Colonic mucosa (tissue), 4 donors: ENCODE results near the gene ATXN1. TPM values are rescaled to one million over a fixed set of nuclear protein-coding genes. Genes with fewer than 3 reads are reported as not detected.

Experiments
- DNase-seq: peaks from one replicate; pipeline ENCODE4 v3.0.0-alpha.2; 2020
- H3K27ac ChIP-seq: fragments of 200-600 bp; one replicate; pipeline ENCODE4 v1.8.0; 2021
- H3K27me3 ChIP-seq: fragments of 200-600 bp; one replicate; pipeline ENCODE4 v1.8.0; 2021
- H3K36me3 ChIP-seq: fragments of 200-600 bp; one replicate; pipeline ENCODE4 v1.8.0; 2021
- H3K4me1 ChIP-seq: fragments of 200-600 bp; one replicate; pipeline ENCODE4 v1.8.0; 2021; ENCODE audit warnings: mild to moderate bottlenecking
- H3K4me3 ChIP-seq: fragments of 200-600 bp; one replicate; pipeline ENCODE4 v1.8.0; 2021
- H3K9ac ChIP-seq, 2 donors: one replicate each; pipeline ENCODE4 v1.7.0; 2013; ENCODE audit warnings: control low read depth in 2 of 2, low read depth in 2 of 2, low read length in 2 of 2
- H3K9me3 ChIP-seq: fragments of 200-600 bp; one replicate; pipeline ENCODE4 v1.8.0; 2021
- intact Hi-C: fragments of 100-400 bp; cut with DNase I; formaldehyde crosslinking; loops from one replicate; pipeline ENCODE4 v1.14.1; 2022
- total RNA-seq, 2 donors: library from RNA; stranded (reverse); fragmentation: NEBNext Ultra II Directional in 1 of 2; extraction: Animal tissue kit (Norgen Biotek cat#: 25700) in 1 of 2; gene quantifications; one replicate each; pipeline ENCODE4 v1.2.1, GENCODE V29; 2021
- TF ChIP-seq, protein P1 (sequence below): fragments of 200-600 bp; IDR thresholded peaks from one replicate; pipeline ENCODE4 v1.8.0; 2022; ENCODE audit warnings: antibody characterized with exemption, mild to moderate bottlenecking
- donor health status: healthy.
- donor health status: DM: no; HTN: no; CAD: no.
- donor health status: DM: no; HTN: no; CAD: no.

ATXN1 gene
- total RNA-seq, 2 donors from 2014 or later = 24.5 to 41.9 TPM

DNA sequence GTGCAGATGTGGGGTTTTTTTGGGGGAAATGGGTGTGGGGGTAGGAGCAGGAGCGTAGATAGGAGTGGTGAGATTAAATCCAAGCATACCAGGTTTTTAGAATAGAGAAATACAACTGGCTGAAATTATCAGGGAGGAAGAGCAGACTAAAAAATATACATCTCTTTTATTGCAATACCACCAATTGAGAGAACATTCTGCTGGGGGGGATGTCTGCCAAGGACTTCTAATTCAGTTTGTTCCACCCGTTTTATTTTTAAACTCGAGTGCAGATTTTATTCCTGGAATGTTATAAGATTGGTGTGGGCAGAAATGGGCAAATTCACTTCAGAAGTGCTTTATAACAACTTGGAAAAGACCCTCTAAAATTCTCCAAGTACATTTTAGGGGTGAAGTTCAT, 330.2 kb downstream of the ATXN1 start:
- Histone ChIP-seq H3K27ac (no peak overlapping the region), H3K9ac (no peak overlapping the region), H3K9me3 (no peaks in the 10 kb centered on the region), H3K4me3 (no peak overlapping the region), H3K4me1 (no peaks in the 10 kb centered on the region), H3K27me3 (no peaks in the 10 kb centered on the region), H3K36me3 (no peaks in the 10 kb centered on the region)
- intact Hi-C loops = no loop called here
- DNase-seq = no peak
- TF ChIP-seq, protein P1, sequence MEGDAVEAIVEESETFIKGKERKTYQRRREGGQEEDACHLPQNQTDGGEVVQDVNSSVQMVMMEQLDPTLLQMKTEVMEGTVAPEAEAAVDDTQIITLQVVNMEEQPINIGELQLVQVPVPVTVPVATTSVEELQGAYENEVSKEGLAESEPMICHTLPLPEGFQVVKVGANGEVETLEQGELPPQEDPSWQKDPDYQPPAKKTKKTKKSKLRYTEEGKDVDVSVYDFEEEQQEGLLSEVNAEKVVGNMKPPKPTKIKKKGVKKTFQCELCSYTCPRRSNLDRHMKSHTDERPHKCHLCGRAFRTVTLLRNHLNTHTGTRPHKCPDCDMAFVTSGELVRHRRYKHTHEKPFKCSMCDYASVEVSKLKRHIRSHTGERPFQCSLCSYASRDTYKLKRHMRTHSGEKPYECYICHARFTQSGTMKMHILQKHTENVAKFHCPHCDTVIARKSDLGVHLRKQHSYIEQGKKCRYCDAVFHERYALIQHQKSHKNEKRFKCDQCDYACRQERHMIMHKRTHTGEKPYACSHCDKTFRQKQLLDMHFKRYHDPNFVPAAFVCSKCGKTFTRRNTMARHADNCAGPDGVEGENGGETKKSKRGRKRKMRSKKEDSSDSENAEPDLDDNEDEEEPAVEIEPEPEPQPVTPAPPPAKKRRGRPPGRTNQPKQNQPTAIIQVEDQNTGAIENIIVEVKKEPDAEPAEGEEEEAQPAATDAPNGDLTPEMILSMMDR = no peak

DNA sequence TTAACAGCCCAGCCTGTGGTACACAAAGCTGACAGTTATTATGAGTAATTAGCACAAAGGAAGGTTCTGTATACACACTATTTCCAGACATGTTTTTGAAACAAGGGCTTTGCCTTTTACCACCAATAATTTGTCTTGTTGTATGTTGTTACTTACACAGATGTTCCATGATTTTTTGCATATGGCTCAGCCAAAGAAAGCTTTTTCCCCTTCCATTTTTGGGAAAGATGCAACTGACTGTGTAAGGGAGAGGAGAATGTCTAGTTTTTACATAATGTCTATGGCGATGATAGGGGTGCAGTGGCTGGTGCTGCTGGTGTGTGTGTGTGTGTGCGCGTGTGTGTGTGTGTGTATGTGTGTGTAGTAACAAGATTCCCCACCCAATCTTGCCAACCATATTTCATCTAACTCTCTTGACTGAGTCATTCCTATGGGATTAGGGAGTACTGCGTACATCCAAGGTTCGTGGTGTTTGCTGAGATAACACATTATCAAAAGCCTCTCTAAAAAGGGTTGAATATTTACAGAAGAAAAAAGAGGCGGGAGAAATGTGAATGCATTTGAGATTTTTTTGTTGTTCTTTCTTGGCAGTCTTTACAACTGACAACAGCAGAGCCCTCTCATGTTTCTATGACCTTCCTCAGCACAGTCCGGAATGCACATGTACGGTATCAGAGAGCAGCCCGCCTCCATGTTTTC, 330.7 kb downstream of the ATXN1 start:
- no peaks in the 10 kb centered on the region for H3K4me1 ChIP-seq
- no peak overlapping the region for H3K27ac ChIP-seq

DNA sequence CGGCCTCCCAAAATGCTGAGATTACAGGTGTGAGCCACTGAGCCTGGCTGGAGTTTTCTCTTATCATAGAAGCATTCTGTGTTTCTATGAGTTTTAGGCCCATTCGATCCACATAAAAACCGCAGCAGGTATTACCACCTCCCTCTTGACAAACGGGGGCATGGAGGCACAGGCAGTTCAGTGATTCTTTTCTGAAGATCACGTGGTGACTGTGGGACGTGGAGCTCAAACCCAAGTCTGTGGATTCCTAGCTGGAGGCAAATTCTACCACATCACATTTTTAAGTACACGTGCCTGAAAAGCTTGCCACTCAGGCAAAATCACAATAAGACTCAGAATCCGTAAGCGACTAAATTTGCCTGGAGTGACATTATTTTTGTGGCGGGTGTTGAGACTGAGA, 331.6 kb downstream of the ATXN1 start:
- intact Hi-C loops = no loop called here
- H3K4me1 ChIP-seq = no peaks in the 10 kb centered on the region
- no peak for DNase-seq
- no peaks in the 10 kb centered on the region for H3K36me3 ChIP-seq
- H3K27me3 ChIP-seq = no peaks in the 10 kb centered on the region
- H3K9ac ChIP-seq = no peak overlapping the region
- TF ChIP-seq, protein P1 = no peak
- H3K27ac ChIP-seq = no peak overlapping the region
- no peak overlapping the region for H3K4me3 ChIP-seq
- H3K9me3 ChIP-seq = no peaks in the 10 kb centered on the region

More for the DNA sequence above, 330.7 kb downstream of the ATXN1 start:
- no peaks in the 10 kb centered on the region for H3K27me3 ChIP-seq
- H3K36me3 ChIP-seq = no peaks in the 10 kb centered on the region
- H3K9me3 ChIP-seq = no peaks in the 10 kb centered on the region
- DNase-seq = no peak
- intact Hi-C loops = no loop called here
- TF ChIP-seq, protein P1 = no peak
- H3K4me3 ChIP-seq = no peak overlapping the region
- H3K9ac ChIP-seq = no peak overlapping the region

DNA sequence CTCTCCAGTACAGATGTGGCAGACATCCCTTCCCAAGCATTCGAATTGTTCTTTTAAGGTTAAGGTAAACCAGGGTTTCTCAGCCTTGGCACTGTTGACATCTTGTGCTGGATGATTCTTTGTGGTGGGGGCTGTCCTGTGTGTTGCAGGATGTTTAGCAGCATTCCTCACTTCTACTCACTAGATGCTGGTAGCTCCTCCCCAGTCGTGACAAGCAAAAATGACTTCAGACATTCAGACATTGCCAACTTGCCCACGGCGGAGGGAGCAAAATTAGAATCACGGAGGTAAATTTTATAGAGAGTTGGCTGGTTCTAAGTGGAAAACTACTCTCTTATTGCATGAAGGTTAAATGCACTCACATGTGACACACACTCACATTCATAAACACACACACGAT, 334.1 kb downstream of the ATXN1 start:
- Histone ChIP-seq H3K4me3 (no peak overlapping the region), H3K9ac (no peak overlapping the region), H3K4me1 (no peaks in the 10 kb centered on the region), H3K27ac (no peak overlapping the region), H3K27me3 (no peaks in the 10 kb centered on the region), H3K9me3 (no peaks in the 10 kb centered on the region), H3K36me3 (no peaks in the 10 kb centered on the region)
- DNase-seq = no peak
- TF ChIP-seq, protein P1 = no peak
- intact Hi-C loops = no loop called here

DNA sequence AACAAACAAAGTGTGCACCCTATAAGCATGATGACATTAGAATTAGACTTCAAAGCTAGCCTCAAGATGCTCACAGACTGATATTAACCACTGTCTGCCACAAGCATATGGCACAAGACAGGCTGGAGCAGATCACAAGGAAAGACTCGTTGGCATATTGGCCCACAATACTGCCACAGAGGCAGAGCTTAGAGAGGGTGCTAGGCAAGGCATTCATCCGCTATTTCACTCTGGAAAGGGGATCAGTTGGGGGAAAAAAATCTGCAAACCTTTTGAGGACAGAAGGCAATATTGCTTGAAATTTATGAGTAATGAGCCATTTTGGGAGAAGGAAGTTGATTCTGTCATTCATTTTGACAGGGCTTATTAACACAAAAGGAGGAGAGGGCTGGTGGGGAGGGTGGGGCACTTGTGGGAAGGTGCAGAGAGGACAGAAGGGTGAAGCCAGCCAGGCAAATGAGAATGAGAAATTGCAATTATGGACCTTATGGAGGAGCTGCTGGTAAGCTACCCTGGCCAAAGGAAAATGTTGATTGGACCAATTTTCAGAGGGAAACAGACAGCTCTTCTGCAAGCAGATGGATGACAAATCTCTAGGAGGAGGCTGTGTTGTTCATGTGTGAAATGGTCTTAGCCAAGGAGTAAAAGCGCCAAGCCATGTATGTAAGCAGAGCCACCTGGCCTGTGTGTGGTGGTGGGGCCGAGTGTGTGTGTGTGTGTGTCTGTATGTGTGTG, 335.2 kb downstream of the ATXN1 start:
- H3K27ac ChIP-seq = no peak overlapping the region
- no peaks in the 10 kb centered on the region for H3K4me1 ChIP-seq

More for the DNA sequence above, 335.2 kb downstream of the ATXN1 start:
- H3K36me3 ChIP-seq = no peaks in the 10 kb centered on the region
- no peaks in the 10 kb centered on the region for H3K9me3 ChIP-seq
- TF ChIP-seq, protein P1 = no peak
- H3K4me3 ChIP-seq = no peak overlapping the region
- no peaks in the 10 kb centered on the region for H3K27me3 ChIP-seq
- no peak for DNase-seq
- no peak overlapping the region for H3K9ac ChIP-seq
- intact Hi-C loops = no loop called here
